Measurements from ENCODE around the gene USP11.

DNA sequence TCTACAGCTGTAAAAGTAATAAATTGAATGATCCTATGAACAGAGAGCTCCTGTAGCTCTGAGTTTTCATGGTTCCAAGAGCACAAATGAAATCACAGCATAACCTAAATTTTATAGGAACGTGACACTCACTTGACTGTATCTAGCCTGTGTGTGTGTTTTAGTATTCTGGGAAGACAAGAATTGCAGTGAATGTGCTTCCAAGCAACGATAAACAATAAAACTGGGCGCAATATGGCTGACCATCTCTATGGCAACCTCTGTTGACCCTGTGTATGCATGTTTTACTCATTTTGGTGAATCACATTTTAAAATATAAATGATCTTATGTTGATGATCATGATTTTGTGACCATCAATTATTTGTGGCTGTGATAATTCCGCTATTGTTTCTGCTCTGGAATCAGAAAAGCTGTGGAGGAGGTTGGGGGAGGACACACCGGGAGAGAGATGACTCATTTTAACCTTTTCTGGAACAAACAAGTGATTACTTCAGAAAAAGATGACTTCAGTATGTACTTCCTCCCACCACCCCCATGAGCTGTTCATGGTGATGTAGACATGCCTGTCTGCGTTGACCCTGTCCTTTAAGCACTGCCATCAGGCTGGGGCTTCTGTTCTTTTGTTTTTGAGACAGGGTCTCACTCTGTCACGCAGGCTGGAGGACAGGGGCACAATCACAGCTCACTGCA, 31.8 kb downstream of the USP11 start:
- TF ChIP-seq, protein P1, sequence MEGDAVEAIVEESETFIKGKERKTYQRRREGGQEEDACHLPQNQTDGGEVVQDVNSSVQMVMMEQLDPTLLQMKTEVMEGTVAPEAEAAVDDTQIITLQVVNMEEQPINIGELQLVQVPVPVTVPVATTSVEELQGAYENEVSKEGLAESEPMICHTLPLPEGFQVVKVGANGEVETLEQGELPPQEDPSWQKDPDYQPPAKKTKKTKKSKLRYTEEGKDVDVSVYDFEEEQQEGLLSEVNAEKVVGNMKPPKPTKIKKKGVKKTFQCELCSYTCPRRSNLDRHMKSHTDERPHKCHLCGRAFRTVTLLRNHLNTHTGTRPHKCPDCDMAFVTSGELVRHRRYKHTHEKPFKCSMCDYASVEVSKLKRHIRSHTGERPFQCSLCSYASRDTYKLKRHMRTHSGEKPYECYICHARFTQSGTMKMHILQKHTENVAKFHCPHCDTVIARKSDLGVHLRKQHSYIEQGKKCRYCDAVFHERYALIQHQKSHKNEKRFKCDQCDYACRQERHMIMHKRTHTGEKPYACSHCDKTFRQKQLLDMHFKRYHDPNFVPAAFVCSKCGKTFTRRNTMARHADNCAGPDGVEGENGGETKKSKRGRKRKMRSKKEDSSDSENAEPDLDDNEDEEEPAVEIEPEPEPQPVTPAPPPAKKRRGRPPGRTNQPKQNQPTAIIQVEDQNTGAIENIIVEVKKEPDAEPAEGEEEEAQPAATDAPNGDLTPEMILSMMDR (IDR thresholded peaks at IDR 0.05; ENCODE audit: borderline replicate concordance, extremely low read depth, low read length, poor library complexity, severe bottlenecking) = no peak
- no peak for TF ChIP-seq EZH2 (IDR thresholded peaks at IDR 0.05; ENCODE audit: borderline replicate concordance, low read depth, low read length, severe bottlenecking)
